IMR-90 (cell line): ENCODE measurements around the gene IFT25.

ENCODE experiments used
- CEBPB ChIP-seq: IDR thresholded peaks from 2 replicates; pipeline ENCODE4 v1.6.1; 2012; ENCODE audit warnings: low read depth, low read length, improper control_type of control experiment
- CTCF ChIP-seq: conservative IDR thresholded peaks from 2 replicates; pipeline ENCODE4 v1.5.1; 2012; ENCODE audit warnings: mild to moderate bottlenecking, low read depth, low read length, improper control_type of control experiment
- FOS ChIP-seq: fragments of 150-350 bp; IDR thresholded peaks from 2 replicates; pipeline ENCODE4 v1.6.1; 2016; ENCODE audit warnings: low read depth, low read length
- POLR2A ChIP-seq: IDR thresholded peaks from 2 replicates; pipeline ENCODE4 v1.6.1; 2012; ENCODE audit warnings: mild to moderate bottlenecking, low read depth, low read length
- RAD21 ChIP-seq: IDR thresholded peaks from 2 replicates; pipeline ENCODE4 v1.6.1; 2012; ENCODE audit warnings: low read length, improper control_type of control experiment
- RCOR1 ChIP-seq: IDR thresholded peaks from 2 replicates; pipeline ENCODE4 v1.6.1; 2012; ENCODE audit warnings: mild to moderate bottlenecking, low read length, improper control_type of control experiment; ENCODE audit not compliant: insufficient replicate concordance
- RFX5 ChIP-seq: IDR thresholded peaks from 2 replicates; pipeline ENCODE4 v1.8.0; 2012; ENCODE audit warnings: low read depth, mild to moderate bottlenecking, low read length, moderate library complexity
- SMC3 ChIP-seq: fragments of 150-350 bp; IDR thresholded peaks from 2 replicates; pipeline ENCODE4 v1.6.1; 2016; ENCODE audit warnings: low read depth, mild to moderate bottlenecking, antibody characterized with exemption, low read length, moderate library complexity
- USF2 ChIP-seq: fragments of 150-350 bp; IDR thresholded peaks from 2 replicates; pipeline ENCODE4 v1.6.1; 2017; ENCODE audit warnings: mild to moderate bottlenecking, antibody characterized with exemption, low read length, low read depth

GRCh38 chr1:53954128-53954527 lies 8.6 kb upstream of the IFT25 start:
- TF ChIP-seq POLR2A = no peak
- no peak for TF ChIP-seq RAD21
- no peak for TF ChIP-seq CTCF
- no peak for TF ChIP-seq USF2
- no peak for TF ChIP-seq RFX5
- no peak for TF ChIP-seq CEBPB
- no peak for TF ChIP-seq FOS
- TF ChIP-seq RCOR1 = no peak
- no peak for TF ChIP-seq SMC3
